Left kidney (tissue), 2 donors: ENCODE results near the gene FAM151B. TPM values are rescaled to one million over a fixed set of nuclear protein-coding genes. Genes with fewer than 3 reads are reported as not detected.

Experiments used
- DNase-seq: peaks from one replicate; pipeline ENCODE4 v3.0.0-alpha.2; 2013
- polyA plus RNA-seq: library from polyadenylated mRNA; unstranded; fragments of 120-200 nt; gene quantifications from one replicate; pipeline ENCODE4 v1.2.1, GENCODE V29; 2013; ENCODE audit not compliant: insufficient read length

FAM151B gene
- polyA plus RNA-seq, 1 donor, result 4.2 TPM

- no peak for DNase-seq
Measured at GRCh38 chr5:80588858-80589540, 101.1 kb downstream of the FAM151B start.

DNA sequence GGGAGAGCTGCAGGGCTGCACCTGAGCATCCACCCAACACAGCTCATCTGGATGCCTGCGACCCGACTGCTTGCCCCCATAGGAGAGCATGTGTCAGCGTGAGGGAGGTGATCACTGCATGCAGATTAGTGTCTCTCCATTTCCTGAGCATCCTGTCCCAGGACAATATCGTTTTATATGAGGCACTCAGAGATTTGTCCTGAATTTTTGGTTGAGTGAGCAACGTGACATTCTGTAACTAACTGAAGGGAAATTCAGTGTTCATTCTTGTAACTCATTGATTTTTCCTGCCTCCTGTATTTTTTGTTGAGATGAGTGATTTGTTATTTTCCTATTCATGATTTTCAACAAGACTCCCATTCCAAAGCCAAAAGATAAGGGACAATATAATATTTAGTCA lies 102.9 kb downstream of the FAM151B start:
- no peak for DNase-seq

DNA sequence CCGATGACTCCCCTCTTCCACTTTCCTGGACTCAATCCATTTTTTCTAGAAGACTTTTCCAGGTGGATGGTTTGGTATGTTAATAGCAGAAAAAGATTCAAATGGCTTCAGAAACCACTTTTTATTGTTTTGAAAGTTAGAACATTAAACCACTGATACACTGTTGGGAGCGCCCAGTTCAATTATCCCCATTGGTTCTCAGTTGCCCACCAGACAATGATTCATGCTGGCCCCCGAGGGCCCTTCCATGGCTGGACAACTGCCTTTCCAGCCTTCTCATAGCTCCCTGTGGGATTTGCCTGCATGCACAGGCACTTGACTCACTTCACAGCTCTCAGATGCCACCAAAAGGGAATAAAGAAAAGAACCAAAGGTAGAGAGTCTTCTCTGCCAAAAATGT lies 103.5 kb downstream of the FAM151B start:
- DNase-seq, result no peak

GRCh38 chr5:80592105-80592504 lies 104.2 kb downstream of the FAM151B start:
- no peak for DNase-seq

Other genes starting within 250 kb of the FAM151B start
- 58.5 TPM for gene SERINC5, start 232.1 kb upstream of the FAM151B start, polyA plus RNA-seq
- not detected for gene SPZ1, start 168.1 kb upstream of the FAM151B start, polyA plus RNA-seq
- gene ZFYVE16, start 80.0 kb upstream of the FAM151B start, polyA plus RNA-seq, result 102 TPM
- 0.32 TPM for gene ANKRD34B, start 82.2 kb downstream of the FAM151B start, polyA plus RNA-seq
- 25.1 TPM for gene MSH3, start 166.6 kb downstream of the FAM151B start, polyA plus RNA-seq
- gene DHFR, start 166.9 kb downstream of the FAM151B start, polyA plus RNA-seq, result 96.1 TPM